CD4-positive, CD25-positive, alpha-beta regulatory T cell (primary cell): ENCODE results near the gene KCNMA1. TPM values are rescaled to one million over a fixed set of nuclear protein-coding genes. Genes with fewer than 3 reads are reported as not detected.

Experiments used
- ATAC-seq, 2 donors: fragments of 150-1000 bp; cut with Tn5 transposase; one replicate each; pipeline ENCODE4 v1.10.0; 2021; ENCODE audit warnings: low read depth in 2 of 2, moderate number of reproducible peaks in 2 of 2, moderate library complexity in 1 of 2
- DNase-seq, 3 donors: peaks; one replicate each; pipeline versions ENCODE4 v3.0.0 to v3.0.0-alpha.2; 2012 to 2022; ENCODE audit warnings: mixed read lengths in 1 of 3
- H3K27ac ChIP-seq: one replicate; pipeline ENCODE4 v1.7.0; 2013; ENCODE audit warnings: mild to moderate bottlenecking, low read length; ENCODE audit not compliant: insufficient read depth, poor library complexity, severe bottlenecking
- H3K27me3 ChIP-seq: one replicate; pipeline ENCODE4 v1.7.0; 2013; ENCODE audit warnings: low read length; ENCODE audit not compliant: control insufficient read depth, insufficient read depth
- H3K36me3 ChIP-seq: one replicate; pipeline ENCODE4 v1.7.0; 2013; ENCODE audit warnings: mild to moderate bottlenecking, low read length, moderate library complexity; ENCODE audit not compliant: control insufficient read depth, insufficient read depth
- H3K4me1 ChIP-seq: 2 replicates; pipeline ENCODE4 v1.7.0; 2013; ENCODE audit warnings: mild to moderate bottlenecking, low read length; ENCODE audit not compliant: insufficient read depth, control insufficient read depth, poor library complexity, severe bottlenecking
- H3K4me3 ChIP-seq: one replicate; pipeline ENCODE4 v1.7.0; 2013; ENCODE audit warnings: low read depth, mild to moderate bottlenecking, low read length, moderate library complexity
- H3K9me3 ChIP-seq, 2 experiments: 1 replicate in 1 of 2; 2 replicates in 1 of 2; pipeline ENCODE4 v1.7.0; 2013; ENCODE audit warnings: low read length in 2 of 2, mild to moderate bottlenecking in 1 of 2, moderate library complexity in 1 of 2; ENCODE audit not compliant: control insufficient read depth in 2 of 2
- H3K27ac Mint-ChIP-seq, 3 donors: one replicate each; pipeline ENCODE4 v1.8.0; 2020 to 2022; ENCODE audit warnings: mild to moderate bottlenecking in 3 of 3, mixed read lengths in 3 of 3, moderate library complexity in 2 of 3
- H3K27me3 Mint-ChIP-seq: one replicate; pipeline ENCODE4 v1.8.0; 2022; ENCODE audit warnings: mild to moderate bottlenecking, mixed read lengths
- H3K36me3 Mint-ChIP-seq: one replicate; pipeline ENCODE4 v1.8.0; 2020; ENCODE audit warnings: mixed read lengths
- H3K4me1 Mint-ChIP-seq, 4 donors: one replicate each; pipeline ENCODE4 v1.8.0; 2020 to 2022; ENCODE audit warnings: mixed read lengths in 4 of 4, mild to moderate bottlenecking in 1 of 4
- H3K4me3 Mint-ChIP-seq, 4 donors: one replicate each; pipeline ENCODE4 v1.8.0; 2020 to 2022; ENCODE audit warnings: mild to moderate bottlenecking in 4 of 4, mixed read lengths in 4 of 4, moderate library complexity in 3 of 4
- H3K9me3 Mint-ChIP-seq, 7 donors: one replicate each; pipeline ENCODE4 v1.8.0; 2020 to 2022; ENCODE audit warnings: mixed read lengths in 7 of 7, mild to moderate bottlenecking in 3 of 7, moderate library complexity in 2 of 7
- polyA plus RNA-seq, 4 donors: library from polyadenylated mRNA; unstranded; fragments of 300-500 nt; fragmentation: Illumina TruSeq; gene quantifications; one replicate each; pipeline ENCODE4 v1.2.3, GENCODE V29; 2021
- total RNA-seq: library from RNA; stranded (reverse); gene quantifications from one replicate; pipeline ENCODE4 v1.2.3, GENCODE V29; 2022

Gene KCNMA1
- total and polyA plus RNA-seq, 5 donors from 2014 or later, result not detected

DNA sequence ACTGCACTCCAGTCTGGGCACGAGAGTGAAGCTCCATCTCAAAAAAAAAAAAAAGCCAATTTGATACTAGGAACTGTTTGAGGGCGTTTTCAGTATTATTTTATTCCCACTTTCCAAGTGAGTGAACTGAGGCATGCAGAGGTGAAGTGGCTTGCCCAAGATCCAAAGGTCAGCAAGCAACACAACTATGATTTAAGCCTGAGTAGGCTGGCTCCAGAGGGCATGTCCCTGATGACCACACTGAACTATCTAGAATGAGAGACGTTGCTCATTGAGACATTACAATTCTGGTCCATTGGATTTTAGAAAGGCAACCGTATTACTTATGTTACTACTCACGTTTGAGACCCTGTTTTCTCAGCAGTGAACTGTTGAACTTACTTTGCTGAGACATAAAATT is 20.8 kb downstream of the KCNMA1 start:
- H3K36me3 Mint-ChIP-seq, result no peaks in the 10 kb centered on the region
- no peaks in the 10 kb centered on the region for H3K4me1 ChIP-seq
- no peak overlapping the region for H3K27ac Mint-ChIP-seq
- no peak for ATAC-seq
- no peaks in the 10 kb centered on the region for H3K9me3 ChIP-seq
- H3K36me3 ChIP-seq, result no peaks in the 10 kb centered on the region
- H3K27me3 Mint-ChIP-seq, result peaks cover 4% of the 10 kb centered on the region
- no peaks in the 10 kb centered on the region for H3K27me3 ChIP-seq
- H3K4me3 ChIP-seq, result no peak overlapping the region
- no peaks in the 10 kb centered on the region for H3K4me1 Mint-ChIP-seq
- no peak for DNase-seq
- peaks cover 0 to 2% (median 0%) of the 10 kb centered on the region in 7 donors for H3K9me3 Mint-ChIP-seq
- no peak overlapping the region for H3K4me3 Mint-ChIP-seq
- no peak overlapping the region for H3K27ac ChIP-seq

DNA sequence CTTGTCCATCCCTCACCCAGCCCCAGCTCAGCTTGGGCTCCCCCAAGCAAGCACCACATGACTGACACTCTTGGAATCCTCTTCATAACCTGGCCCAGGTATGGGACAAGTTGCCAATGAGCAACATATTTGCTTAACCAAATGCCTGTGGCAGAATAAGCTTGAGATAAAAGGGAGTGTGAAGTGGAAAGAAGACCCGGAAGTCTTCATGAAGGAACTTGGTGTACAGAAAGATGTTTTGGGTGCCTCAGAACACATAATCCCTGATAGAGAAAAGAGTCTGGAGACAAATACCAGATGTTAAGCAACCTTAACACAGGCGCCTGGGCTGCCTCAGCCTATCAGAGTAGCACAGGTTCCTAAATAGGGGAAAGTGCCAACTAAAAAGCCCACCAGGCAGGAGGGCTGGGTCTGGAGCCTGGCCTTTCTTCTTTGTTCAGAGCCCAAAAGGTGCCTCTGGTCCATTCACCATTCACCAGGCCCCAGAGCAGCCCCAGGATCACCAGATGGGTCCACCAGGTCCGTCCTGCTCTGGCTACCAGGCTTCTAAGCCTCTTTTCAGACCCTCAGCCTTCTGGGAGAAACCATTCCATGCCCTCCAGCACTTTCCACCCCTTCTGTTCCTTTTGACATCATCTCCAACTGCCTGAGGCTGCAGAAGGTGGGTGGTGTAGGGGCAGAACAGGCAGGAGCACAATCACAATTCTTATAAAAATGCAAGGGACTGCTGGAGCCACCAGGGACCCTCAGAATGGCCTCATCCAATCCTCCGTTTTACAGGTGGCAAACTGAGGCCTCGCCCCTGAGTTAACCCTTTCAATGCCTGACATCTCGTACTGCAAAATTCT is 22.6 kb downstream of the KCNMA1 start:
- no peaks in the 10 kb centered on the region for H3K4me1 ChIP-seq
- H3K27me3 ChIP-seq, result no peaks in the 10 kb centered on the region
- Mint-ChIP-seq H3K9me3 (peaks cover 0 to 2% (median 0%) of the 10 kb centered on the region in 7 donors), H3K4me1 (no peaks in the 10 kb centered on the region), H3K27ac (no peak overlapping the region), H3K36me3 (no peaks in the 10 kb centered on the region), H3K27me3 (no peaks in the 10 kb centered on the region), H3K4me3 (no peak overlapping the region)
- no peak overlapping the region for H3K27ac ChIP-seq
- ATAC-seq, result no peak
- DNase-seq, result no peak
- H3K4me3 ChIP-seq, result no peak overlapping the region
- H3K36me3 ChIP-seq, result no peaks in the 10 kb centered on the region
- no peaks in the 10 kb centered on the region for H3K9me3 ChIP-seq

DNA sequence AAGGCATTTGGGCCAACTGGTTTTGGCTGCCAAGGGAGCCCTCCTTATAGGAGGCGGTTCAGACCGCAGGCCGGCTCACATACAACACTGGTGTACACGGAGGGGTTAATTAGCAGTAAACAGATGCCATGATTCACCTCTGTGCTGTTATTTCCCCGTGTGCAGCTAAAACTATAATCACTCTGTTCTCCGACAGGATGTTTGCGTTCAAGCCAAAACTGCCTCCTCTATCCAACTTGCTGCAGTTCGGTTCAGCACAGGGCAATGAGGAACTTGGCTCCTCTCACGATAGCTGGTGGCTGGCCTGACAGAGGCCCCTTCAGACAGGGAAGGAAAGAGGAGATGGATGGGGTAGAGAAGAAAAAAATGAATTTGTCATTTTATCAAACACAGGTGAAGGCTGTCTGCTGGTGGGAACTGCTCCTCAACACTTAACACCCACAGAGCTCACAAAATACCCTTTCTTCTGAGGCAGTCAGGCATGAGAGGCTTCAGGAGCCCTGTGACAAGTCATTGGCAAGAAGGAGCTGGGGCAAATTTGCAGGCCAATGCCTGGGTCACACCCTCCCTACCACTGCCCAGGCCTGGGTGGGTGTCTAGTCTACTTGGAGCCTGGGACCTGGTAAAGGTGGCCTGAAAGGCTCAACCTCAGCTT is 24.0 kb downstream of the KCNMA1 start:
- no peak for ATAC-seq

DNA sequence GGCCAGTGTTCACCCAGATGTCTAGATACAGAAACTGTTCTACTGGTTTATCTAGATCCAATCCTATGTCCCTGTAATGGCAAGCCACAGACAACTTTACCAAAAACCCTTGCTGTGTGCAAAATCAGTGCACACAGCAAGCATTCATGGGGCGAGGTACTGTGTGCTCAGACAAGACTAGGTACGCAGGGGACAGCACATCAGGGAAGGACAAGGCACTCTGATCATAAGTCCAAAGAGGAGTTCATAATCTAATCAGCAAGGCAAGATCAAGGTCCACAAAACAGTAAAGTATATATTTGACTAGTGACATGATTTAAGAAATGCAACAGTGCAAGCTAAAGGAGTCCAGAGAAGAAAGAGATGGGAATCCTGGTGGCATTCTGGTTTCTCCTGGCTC is 25.9 kb downstream of the KCNMA1 start:
- no peak for DNase-seq
- ATAC-seq, result no peak
- Mint-ChIP-seq H3K4me3 (no peak overlapping the region), H3K4me1 (no peaks in the 10 kb centered on the region), H3K27ac (no peak overlapping the region), H3K36me3 (no peaks in the 10 kb centered on the region), H3K9me3 (no peaks in the 10 kb centered on the region), H3K27me3 (no peaks in the 10 kb centered on the region)
- H3K4me1 ChIP-seq, result no peaks in the 10 kb centered on the region
- H3K9me3 ChIP-seq, result no peaks in the 10 kb centered on the region
- no peaks in the 10 kb centered on the region for H3K36me3 ChIP-seq
- no peak overlapping the region for H3K4me3 ChIP-seq
- H3K27ac ChIP-seq, result no peak overlapping the region
- H3K27me3 ChIP-seq, result no peaks in the 10 kb centered on the region

More for the DNA sequence above, 24.0 kb downstream of the KCNMA1 start:
- Histone ChIP-seq H3K4me1 (no peaks in the 10 kb centered on the region), H3K9me3 (no peaks in the 10 kb centered on the region), H3K4me3 (no peak overlapping the region), H3K27ac (no peak overlapping the region), H3K27me3 (no peaks in the 10 kb centered on the region), H3K36me3 (no peaks in the 10 kb centered on the region)
- DNase-seq, result no peak
- H3K9me3 Mint-ChIP-seq, result no peaks in the 10 kb centered on the region
- H3K27ac Mint-ChIP-seq, result no peak overlapping the region
- H3K27me3 Mint-ChIP-seq, result no peaks in the 10 kb centered on the region
- no peak overlapping the region for H3K4me3 Mint-ChIP-seq
- H3K36me3 Mint-ChIP-seq, result no peaks in the 10 kb centered on the region
- H3K4me1 Mint-ChIP-seq, result no peaks in the 10 kb centered on the region

DNA sequence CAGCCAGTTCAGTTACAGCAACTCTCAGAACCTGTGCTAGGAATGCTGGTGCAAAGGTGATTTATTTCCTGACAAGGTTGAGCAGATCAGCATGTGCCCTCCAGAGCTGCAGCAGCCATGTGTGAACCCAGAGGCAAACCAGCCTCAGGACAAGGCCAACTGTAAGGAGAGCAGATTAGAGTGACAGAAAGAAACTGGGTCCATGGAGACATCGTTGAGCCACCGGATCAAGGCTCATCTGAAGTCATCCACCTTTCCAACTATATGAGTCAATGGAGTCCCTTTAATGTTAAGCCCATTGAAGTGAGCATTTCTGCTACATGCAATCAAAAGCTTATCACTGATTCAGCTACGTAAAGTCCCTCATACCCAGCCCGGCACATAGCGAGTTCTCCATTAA is 26.4 kb downstream of the KCNMA1 start:
- H3K4me1 Mint-ChIP-seq, result no peaks in the 10 kb centered on the region
- no peak overlapping the region for H3K4me3 ChIP-seq
- H3K27me3 Mint-ChIP-seq, result no peaks in the 10 kb centered on the region
- no peaks in the 10 kb centered on the region for H3K36me3 ChIP-seq
- no peaks in the 10 kb centered on the region for H3K36me3 Mint-ChIP-seq
- no peaks in the 10 kb centered on the region for H3K27me3 ChIP-seq
- ATAC-seq (no peak), DNase-seq (no peak)
- no peak overlapping the region for H3K4me3 Mint-ChIP-seq
- H3K9me3 ChIP-seq, result no peaks in the 10 kb centered on the region
- no peak overlapping the region for H3K27ac ChIP-seq
- no peaks in the 10 kb centered on the region for H3K4me1 ChIP-seq
- no peaks in the 10 kb centered on the region for H3K9me3 Mint-ChIP-seq
- H3K27ac Mint-ChIP-seq, result no peak overlapping the region

DNA sequence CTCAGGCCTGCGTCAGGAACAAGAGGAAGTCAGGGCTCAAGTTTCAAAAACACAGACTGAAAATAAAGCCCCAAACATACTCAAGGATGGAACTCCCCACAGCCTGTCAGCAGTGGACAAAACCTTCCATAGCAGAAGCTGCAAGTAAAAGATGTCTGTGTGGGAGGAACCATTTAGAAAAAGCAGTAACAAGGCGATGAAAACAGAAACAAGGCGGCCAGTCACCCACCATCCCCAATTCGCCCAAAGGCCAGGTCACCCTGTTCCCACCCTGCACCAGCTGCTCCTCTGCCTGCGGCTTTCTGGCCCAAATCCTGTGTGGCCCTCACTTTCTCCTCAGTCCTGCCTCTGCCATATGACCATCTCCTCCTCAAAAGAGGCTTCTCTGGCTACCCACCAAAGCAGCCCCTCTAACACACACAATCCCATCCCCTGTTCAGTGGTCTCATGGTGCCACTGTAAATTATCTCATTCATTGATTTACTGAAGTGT is 27.8 kb downstream of the KCNMA1 start:
- Histone ChIP-seq H3K4me1 (no peaks in the 10 kb centered on the region), H3K27ac (no peak overlapping the region), H3K9me3 (no peaks in the 10 kb centered on the region), H3K27me3 (no peaks in the 10 kb centered on the region), H3K4me3 (no peak overlapping the region), H3K36me3 (no peaks in the 10 kb centered on the region)
- H3K4me3 Mint-ChIP-seq, result no peak overlapping the region
- no peaks in the 10 kb centered on the region for H3K4me1 Mint-ChIP-seq
- H3K27ac Mint-ChIP-seq, result no peak overlapping the region
- H3K9me3 Mint-ChIP-seq, result no peaks in the 10 kb centered on the region
- no peaks in the 10 kb centered on the region for H3K36me3 Mint-ChIP-seq
- no peak for DNase-seq
- H3K27me3 Mint-ChIP-seq, result no peaks in the 10 kb centered on the region
- ATAC-seq, result no peak

DNA sequence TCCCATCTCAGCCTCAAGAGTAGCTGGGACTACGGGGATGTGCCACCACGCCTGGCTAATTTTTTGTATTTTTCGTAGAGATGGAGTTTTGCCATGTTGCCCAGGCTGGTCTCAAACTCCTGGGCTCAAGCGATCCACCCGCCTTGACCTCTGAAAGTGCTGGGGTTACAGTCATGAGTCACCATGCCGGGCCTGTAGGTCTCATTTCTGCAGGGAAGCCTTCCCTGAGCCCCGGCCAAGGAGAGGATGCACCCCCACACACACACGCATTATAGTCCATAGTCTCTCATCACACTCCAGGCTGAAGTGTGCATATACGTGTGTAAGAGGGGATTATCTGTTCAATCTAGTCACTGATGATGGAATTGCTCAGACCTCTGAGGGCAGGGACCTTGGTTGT is 29.3 kb downstream of the KCNMA1 start:
- peaks cover 0 to 1% (median 0%) of the 10 kb centered on the region in 7 donors for H3K9me3 Mint-ChIP-seq
- no peak overlapping the region for H3K4me3 ChIP-seq
- no peaks in the 10 kb centered on the region for H3K9me3 ChIP-seq
- no peak for ATAC-seq
- H3K36me3 ChIP-seq, result no peaks in the 10 kb centered on the region
- peaks cover 0 to 3% (median 0%) of the 10 kb centered on the region in 4 donors for H3K4me1 Mint-ChIP-seq
- no peaks in the 10 kb centered on the region for H3K36me3 Mint-ChIP-seq
- H3K27me3 Mint-ChIP-seq, result no peaks in the 10 kb centered on the region
- H3K4me3 Mint-ChIP-seq, result no peak overlapping the region
- H3K27ac ChIP-seq, result no peak overlapping the region
- H3K27ac Mint-ChIP-seq, result no peak overlapping the region
- DNase-seq, result no peak
- H3K4me1 ChIP-seq, result no peaks in the 10 kb centered on the region
- no peaks in the 10 kb centered on the region for H3K27me3 ChIP-seq
